IMR-90 (cell line): ENCODE results near the gene SAMD8. TPM values are rescaled to one million over a fixed set of nuclear protein-coding genes. Genes with fewer than 3 reads are reported as not detected.

Source experiments
- ATAC-seq: fragments of 200-7000 bp; cut with Tn5 transposase; 2 replicates; pipeline ENCODE4 v1.9.1; 2020; ENCODE audit warnings: low read depth, mild to moderate bottlenecking, moderate library complexity
- BruUV-seq: library from RNA; stranded (reverse); fragments of 400-500 nt; replicated peaks from 2 replicates; lab custom pipeline; 2021; lab: Mats Ljungman, UMichigan
- CTCF ChIA-PET: fragments of 300-600 bp; formaldehyde crosslinking; extraction: SDS; loops from one replicate; lab custom pipeline; 2021; ENCODE audit warnings: antibody characterized with exemption; lab: Yijun Ruan, JAX
- POLR2A ChIA-PET: fragments of 300-600 bp; sonication (Branson Sonifier 250); formaldehyde crosslinking; loops from one replicate; lab custom pipeline; 2022; ENCODE audit warnings: antibody characterized with exemption; ENCODE audit not compliant: unreplicated experiment; lab: Charles Lee
- DNase-seq: peaks from one replicate; pipeline ENCODE4 v3.0.0; 2013
- H2AFZ ChIP-seq: replicated peaks from 2 replicates; pipeline ENCODE3; 2013; ENCODE audit warnings: low read length, mild to moderate bottlenecking; ENCODE audit not compliant: poor library complexity
- H2AK5ac ChIP-seq: 2 replicates; pipeline ENCODE4 v1.6.1; 2013; ENCODE audit warnings: low read depth, low read length, inconsistent platforms
- H2AK9ac ChIP-seq: replicated peaks from 2 replicates; pipeline ENCODE3; 2013; ENCODE audit warnings: mild to moderate bottlenecking, low read depth, low read length, moderate library complexity; ENCODE audit not compliant: poor library complexity
- H2BK120ac ChIP-seq: 2 replicates; pipeline ENCODE4 v1.6.1; 2013; ENCODE audit warnings: low read depth, low read length, inconsistent platforms
- H2BK15ac ChIP-seq: 3 replicates; pipeline ENCODE4 v1.6.1; 2013; ENCODE audit warnings: low read depth, low read length, inconsistent platforms
- H2BK20ac ChIP-seq: 2 replicates; pipeline ENCODE4 v1.6.1; 2013; ENCODE audit warnings: low read depth, mild to moderate bottlenecking, inconsistent platforms, low read length, moderate library complexity
- H2BK5ac ChIP-seq: 2 replicates; pipeline ENCODE4 v1.6.1; 2013; ENCODE audit warnings: mild to moderate bottlenecking, low read depth, low read length, inconsistent platforms; ENCODE audit not compliant: poor library complexity, severe bottlenecking
- H3K14ac ChIP-seq: replicated peaks from 2 replicates; pipeline ENCODE4 v1.6.1; 2013; ENCODE audit warnings: low read depth, low read length, inconsistent platforms
- H3K18ac ChIP-seq: 2 replicates; pipeline ENCODE4 v1.6.1; 2013; ENCODE audit warnings: low read depth, low read length, control low read depth
- H3K23ac ChIP-seq: 2 replicates; pipeline ENCODE4 v1.6.1; 2013; ENCODE audit warnings: low read depth, low read length, inconsistent platforms
- H3K27ac ChIP-seq: 2 replicates; pipeline ENCODE4 v1.5.1; 2013; ENCODE audit warnings: mild to moderate bottlenecking, control low read depth, low read length; ENCODE audit not compliant: insufficient read depth
- H3K27me3 ChIP-seq: 2 replicates; pipeline ENCODE4 v1.6.1; 2013; ENCODE audit warnings: low read length; ENCODE audit not compliant: control insufficient read depth, insufficient read depth
- H3K36me3 ChIP-seq: 2 replicates; pipeline ENCODE4 v1.6.1; 2013; ENCODE audit warnings: low read length, mixed read lengths; ENCODE audit not compliant: control insufficient read depth, insufficient read depth
- H3K4ac ChIP-seq: 2 replicates; pipeline ENCODE4 v1.6.1; 2013; ENCODE audit warnings: low read depth, low read length, inconsistent platforms
- H3K4me1 ChIP-seq: 2 replicates; pipeline ENCODE4 v1.6.1; 2013; ENCODE audit warnings: low read length, mixed read lengths; ENCODE audit not compliant: control insufficient read depth, insufficient read depth
- H3K4me2 ChIP-seq: 2 replicates; pipeline ENCODE4 v1.6.1; 2013; ENCODE audit warnings: low read depth, mild to moderate bottlenecking, control low read depth, low read length, moderate library complexity
- H3K4me3 ChIP-seq: 2 replicates; pipeline ENCODE4 v1.5.1; 2013; ENCODE audit warnings: low read depth, mild to moderate bottlenecking, control low read depth, low read length, moderate library complexity; ENCODE audit not compliant: insufficient read depth
- H3K56ac ChIP-seq: 2 replicates; pipeline ENCODE4 v1.6.1; 2013; ENCODE audit warnings: low read length, inconsistent platforms; ENCODE audit not compliant: insufficient read depth; ENCODE audit errors: extremely low read depth
- H3K79me1 ChIP-seq, 2 experiments: 2 replicates each; pipeline ENCODE4 v1.6.1; 2013; ENCODE audit warnings: low read length in 2 of 2, inconsistent platforms in 1 of 2, low read depth in 1 of 2
- H3K9ac ChIP-seq: 2 replicates; pipeline ENCODE4 v1.6.1; 2013; ENCODE audit warnings: low read depth, low read length, control low read depth
- H3K9me1 ChIP-seq: 2 replicates; pipeline ENCODE4 v1.6.1; 2013; ENCODE audit warnings: low read length, inconsistent platforms; ENCODE audit not compliant: insufficient read depth
- H3K9me3 ChIP-seq: 2 replicates; pipeline ENCODE4 v1.6.1; 2013; ENCODE audit warnings: low read length; ENCODE audit not compliant: control insufficient read depth, insufficient read depth
- H4K20me1 ChIP-seq: 2 replicates; pipeline ENCODE4 v1.6.1; 2013; ENCODE audit warnings: low read length, inconsistent platforms; ENCODE audit not compliant: insufficient read depth
- H4K5ac ChIP-seq: 2 replicates; pipeline ENCODE4 v1.6.1; 2013; ENCODE audit warnings: mild to moderate bottlenecking, low read depth, low read length, control low read depth
- H4K8ac ChIP-seq, 2 experiments: 2 replicates each; pipeline ENCODE4 v1.6.1; 2013; ENCODE audit warnings: low read depth in 2 of 2, low read length in 2 of 2, control low read depth in 1 of 2, inconsistent platforms in 1 of 2
- H4K91ac ChIP-seq: 2 replicates; pipeline ENCODE4 v1.6.1; 2013; ENCODE audit warnings: low read depth, low read length, inconsistent platforms; ENCODE audit not compliant: insufficient read depth
- BHLHE40 ChIP-seq: fragments of 150-350 bp; IDR thresholded peaks from 2 replicates; pipeline ENCODE4 v1.6.1; 2016; ENCODE audit warnings: mild to moderate bottlenecking, low read depth, low read length
- FOS ChIP-seq: fragments of 150-350 bp; IDR thresholded peaks from 2 replicates; pipeline ENCODE4 v1.6.1; 2016; ENCODE audit warnings: low read depth, low read length
- NFE2L2 ChIP-seq: fragments of 150-350 bp; IDR thresholded peaks from 2 replicates; pipeline ENCODE4 v1.6.1; 2016; ENCODE audit warnings: low read depth, mild to moderate bottlenecking, low read length
- RAD21 ChIP-seq: IDR thresholded peaks from 2 replicates; pipeline ENCODE4 v1.6.1; 2012; ENCODE audit warnings: low read length, improper control_type of control experiment
- WGBS, 2 experiments: methylation state at CpG; one replicate each; pipeline versions ENCODE4 v1.1.5 to v1.1.7; 2013; ENCODE audit warnings: missing lambda C conversion rate in 2 of 2; ENCODE audit not compliant: insufficient read length in 1 of 2; ENCODE audit errors: extremely low coverage in 2 of 2; 5-methylcytosine and 5-hydroxymethylcytosine counted together
- dilution Hi-C: fragments of 300-500 bp; cut with HindIII; formaldehyde crosslinking; loops from one replicate; pipeline ENCODE4 v1.14.3; 2018; ENCODE audit warnings: low sequenced_read_pairs; ENCODE audit not compliant: unreplicated experiment
- in situ Hi-C: fragments of 300-500 bp; cut with MboI; formaldehyde crosslinking; loops from 3 replicates; pipeline ENCODE4 v1.14.3; 2019; ENCODE audit warnings: low sequenced_read_pairs, inconsistent platforms, mixed read lengths
- intact Hi-C: fragments of 100-400 bp; cut with micrococcal nuclease; formaldehyde crosslinking; loops from 2 replicates; pipeline ENCODE4 v1.10.0; 2022
- polyA plus RNA-seq, 3 experiments: library from polyadenylated mRNA; depleted of rRNA; stranded (reverse); fragments of >200 nt; gene quantifications; 2 replicates each; pipeline ENCODE4 v1.2.3, GENCODE V29; 2012; ENCODE audit warnings: low replicate concordance in 1 of 3
- total RNA-seq: library from RNA; depleted of rRNA; stranded (reverse); fragments of >200 nt; gene quantifications from 2 replicates; pipeline ENCODE4 v1.2.3, GENCODE V29; 2012
- TF ChIP-seq, protein P1 (sequence below): fragments of 150-350 bp; IDR thresholded peaks from 2 replicates; pipeline ENCODE4 v1.6.1; 2016; ENCODE audit warnings: low read depth, mild to moderate bottlenecking, low read length, moderate library complexity, borderline replicate concordance
- TF ChIP-seq, protein P2 (sequence below): conservative IDR thresholded peaks from 2 replicates; pipeline ENCODE4 v1.5.1; 2012; ENCODE audit warnings: mild to moderate bottlenecking, low read depth, low read length, improper control_type of control experiment

SAMD8 gene
- total and polyA plus RNA-seq, 2 of the 4 experiments (the other 2 are of a cell fraction), result 10.1 to 28.7 TPM

- no TSS peak for BruUV-seq
- no peak overlapping the region for H3K4me3 ChIP-seq
- no peaks in the 10 kb centered on the region for H4K20me1 ChIP-seq
- no peak overlapping the region for H2AK9ac ChIP-seq
- no peak overlapping the region for H3K4me2 ChIP-seq
- H3K79me1 ChIP-seq, result no peaks in the 10 kb centered on the region
- no peak overlapping the region for H3K23ac ChIP-seq
- no peaks in the 10 kb centered on the region for H3K36me3 ChIP-seq
- in situ Hi-C loops, result no loop called here
- TF ChIP-seq FOS, result no peak
- no peak for TF ChIP-seq RAD21
- TF ChIP-seq, protein P1, sequence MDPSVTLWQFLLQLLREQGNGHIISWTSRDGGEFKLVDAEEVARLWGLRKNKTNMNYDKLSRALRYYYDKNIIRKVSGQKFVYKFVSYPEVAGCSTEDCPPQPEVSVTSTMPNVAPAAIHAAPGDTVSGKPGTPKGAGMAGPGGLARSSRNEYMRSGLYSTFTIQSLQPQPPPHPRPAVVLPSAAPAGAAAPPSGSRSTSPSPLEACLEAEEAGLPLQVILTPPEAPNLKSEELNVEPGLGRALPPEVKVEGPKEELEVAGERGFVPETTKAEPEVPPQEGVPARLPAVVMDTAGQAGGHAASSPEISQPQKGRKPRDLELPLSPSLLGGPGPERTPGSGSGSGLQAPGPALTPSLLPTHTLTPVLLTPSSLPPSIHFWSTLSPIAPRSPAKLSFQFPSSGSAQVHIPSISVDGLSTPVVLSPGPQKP, result no peak
- TF ChIP-seq, protein P2, sequence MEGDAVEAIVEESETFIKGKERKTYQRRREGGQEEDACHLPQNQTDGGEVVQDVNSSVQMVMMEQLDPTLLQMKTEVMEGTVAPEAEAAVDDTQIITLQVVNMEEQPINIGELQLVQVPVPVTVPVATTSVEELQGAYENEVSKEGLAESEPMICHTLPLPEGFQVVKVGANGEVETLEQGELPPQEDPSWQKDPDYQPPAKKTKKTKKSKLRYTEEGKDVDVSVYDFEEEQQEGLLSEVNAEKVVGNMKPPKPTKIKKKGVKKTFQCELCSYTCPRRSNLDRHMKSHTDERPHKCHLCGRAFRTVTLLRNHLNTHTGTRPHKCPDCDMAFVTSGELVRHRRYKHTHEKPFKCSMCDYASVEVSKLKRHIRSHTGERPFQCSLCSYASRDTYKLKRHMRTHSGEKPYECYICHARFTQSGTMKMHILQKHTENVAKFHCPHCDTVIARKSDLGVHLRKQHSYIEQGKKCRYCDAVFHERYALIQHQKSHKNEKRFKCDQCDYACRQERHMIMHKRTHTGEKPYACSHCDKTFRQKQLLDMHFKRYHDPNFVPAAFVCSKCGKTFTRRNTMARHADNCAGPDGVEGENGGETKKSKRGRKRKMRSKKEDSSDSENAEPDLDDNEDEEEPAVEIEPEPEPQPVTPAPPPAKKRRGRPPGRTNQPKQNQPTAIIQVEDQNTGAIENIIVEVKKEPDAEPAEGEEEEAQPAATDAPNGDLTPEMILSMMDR, result no peak
- TF ChIP-seq BHLHE40, result no peak
- TF ChIP-seq NFE2L2, result no peak
- no peak overlapping the region for H3K14ac ChIP-seq
- H3K18ac ChIP-seq, result no peak overlapping the region
- no peak overlapping the region for H4K8ac ChIP-seq
- no peak overlapping the region for H3K9ac ChIP-seq
- H3K4ac ChIP-seq, result no peak overlapping the region
- H4K5ac ChIP-seq, result no peak overlapping the region
- POLR2A ChIA-PET, result no interaction called here
- H2BK120ac ChIP-seq, result no peak overlapping the region
- no peak overlapping the region for H4K91ac ChIP-seq
- CTCF ChIA-PET, result no interaction called here
- no peaks in the 10 kb centered on the region for H3K9me3 ChIP-seq
- H3K9me1 ChIP-seq, result no peaks in the 10 kb centered on the region; the same call in 1 of the 2 replicates
- H2AK5ac ChIP-seq, result no peak overlapping the region
- H2AFZ ChIP-seq, result no peak overlapping the region
- no peak overlapping the region for H2BK20ac ChIP-seq
- no peak overlapping the region for H3K27ac ChIP-seq
- H3K27me3 ChIP-seq, result no peaks in the 10 kb centered on the region
- H2BK5ac ChIP-seq, result no peak overlapping the region
- WGBS, 2 experiments, result 100% methylated on average over 1 of the region's 8 CpGs; no CpG with 5 or more reads in 1 of the 2 experiments
- dilution Hi-C loops, result no loop called here
- no peak overlapping the region for H2BK15ac ChIP-seq
- DNase-seq (no peak), ATAC-seq (no peak)
- peaks cover 3% of the 10 kb centered on the region for H3K4me1 ChIP-seq
- intact Hi-C loops, result no loop called here
- H3K56ac ChIP-seq, result no peak overlapping the region
These were observed 47.8 kb upstream of the SAMD8 start for GRCh38 chr10:75063461-75064230.
